CD4-positive, alpha-beta T cell treated with Interleukin-17A for 1 hour (primary cell): ENCODE measurements around the gene TPBG.
A peak's percentile ranks its signal among the peaks of the same experiment; 100 is the strongest.

Experiments
- DNase-seq: peaks from one replicate; pipeline ENCODE4 v3.0.0-alpha.2; 2020

Gene TPBG

DNA sequence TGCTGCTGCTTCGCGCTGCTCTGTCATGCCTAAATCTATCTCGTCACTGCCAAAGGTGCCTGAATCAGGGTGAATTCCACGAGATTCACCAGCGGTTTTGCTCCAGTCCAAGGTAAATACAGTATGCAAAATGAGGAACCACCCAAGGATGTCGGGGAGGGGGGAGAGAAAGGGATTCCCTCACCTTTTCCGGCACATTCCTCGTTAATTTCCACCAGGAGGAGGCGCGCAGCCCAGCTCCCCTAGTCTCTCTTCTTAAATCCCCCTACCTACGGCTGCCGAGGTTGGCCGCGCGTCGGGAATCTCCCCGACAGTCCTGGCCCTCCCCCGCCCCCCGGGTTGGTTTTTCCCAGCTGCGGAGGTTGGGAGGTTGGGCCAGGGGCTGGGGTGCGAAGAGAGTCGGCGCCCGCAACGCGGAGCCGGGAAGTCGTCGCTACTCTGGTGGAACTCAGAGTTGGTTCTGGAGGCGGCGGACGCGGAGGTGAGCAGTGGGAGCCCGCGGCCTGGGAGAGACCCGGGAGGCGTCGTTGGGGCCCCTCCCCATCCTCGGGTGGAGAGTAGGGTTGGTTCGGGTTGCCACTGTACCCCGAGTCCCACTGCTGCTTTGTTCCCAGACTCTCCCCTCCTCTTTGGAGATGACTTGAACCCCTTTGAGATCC lies at the start of gene TPBG:
TSS of gene TPBG (plus strand) at position 390 of the 659 bp plus-strand sequence. CDS start 1,145 bp downstream, outside the sequence.
- peak; percentile 7 for DNase-seq

DNA sequence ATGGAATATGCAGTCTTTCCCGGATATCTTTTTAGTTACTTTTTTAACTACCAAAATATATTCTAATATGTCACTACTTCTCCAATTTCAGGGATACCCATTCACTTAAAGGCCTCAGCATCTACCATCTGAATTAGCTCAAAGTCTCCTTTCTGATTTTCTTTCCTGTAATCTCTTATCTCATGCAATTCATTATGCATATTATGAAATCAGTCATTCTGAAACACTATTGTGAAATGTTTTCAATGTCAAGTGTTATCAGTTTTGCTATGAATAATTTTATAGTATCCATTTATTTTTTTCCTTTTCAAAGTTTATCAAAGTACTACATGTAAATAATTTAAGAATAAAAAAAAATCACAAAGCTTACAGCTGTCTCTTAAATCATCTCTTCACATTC lies 41.2 kb upstream of the TPBG start:
- no peak for DNase-seq

- DNase-seq: no peak
Observed at GRCh38 chr6:82329766-82330165, 33.9 kb upstream of the TPBG start.

DNA sequence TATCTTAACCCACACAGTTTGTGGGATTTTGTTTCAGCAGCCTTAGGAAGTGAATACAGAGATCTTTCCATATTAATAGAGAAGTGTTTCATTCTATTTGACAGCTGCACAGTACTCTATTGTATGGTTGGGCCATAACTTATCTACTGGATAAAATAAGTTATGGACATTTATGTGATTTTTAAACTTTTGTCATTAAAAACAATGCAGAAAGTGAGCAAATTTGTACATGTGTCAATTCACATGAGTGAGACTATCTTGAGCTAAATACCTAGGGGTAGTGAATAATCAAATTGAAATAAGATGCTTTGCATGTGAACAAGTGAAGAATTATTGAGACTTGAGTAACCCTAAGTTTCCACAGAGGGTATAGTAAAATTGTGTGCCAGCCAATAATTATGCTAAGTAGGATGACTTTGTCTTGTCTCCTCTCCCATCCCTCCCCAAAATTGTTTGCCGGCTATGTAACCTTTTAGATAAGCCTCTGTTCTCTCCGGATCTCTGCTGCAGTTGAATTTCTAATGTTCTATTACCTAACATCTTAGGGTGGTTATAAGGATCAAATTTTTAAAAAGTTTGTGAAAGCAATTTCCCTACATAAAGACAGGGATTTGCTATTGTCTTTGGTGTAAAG lies 33.3 kb upstream of the TPBG start:
- DNase-seq: no peak

DNA sequence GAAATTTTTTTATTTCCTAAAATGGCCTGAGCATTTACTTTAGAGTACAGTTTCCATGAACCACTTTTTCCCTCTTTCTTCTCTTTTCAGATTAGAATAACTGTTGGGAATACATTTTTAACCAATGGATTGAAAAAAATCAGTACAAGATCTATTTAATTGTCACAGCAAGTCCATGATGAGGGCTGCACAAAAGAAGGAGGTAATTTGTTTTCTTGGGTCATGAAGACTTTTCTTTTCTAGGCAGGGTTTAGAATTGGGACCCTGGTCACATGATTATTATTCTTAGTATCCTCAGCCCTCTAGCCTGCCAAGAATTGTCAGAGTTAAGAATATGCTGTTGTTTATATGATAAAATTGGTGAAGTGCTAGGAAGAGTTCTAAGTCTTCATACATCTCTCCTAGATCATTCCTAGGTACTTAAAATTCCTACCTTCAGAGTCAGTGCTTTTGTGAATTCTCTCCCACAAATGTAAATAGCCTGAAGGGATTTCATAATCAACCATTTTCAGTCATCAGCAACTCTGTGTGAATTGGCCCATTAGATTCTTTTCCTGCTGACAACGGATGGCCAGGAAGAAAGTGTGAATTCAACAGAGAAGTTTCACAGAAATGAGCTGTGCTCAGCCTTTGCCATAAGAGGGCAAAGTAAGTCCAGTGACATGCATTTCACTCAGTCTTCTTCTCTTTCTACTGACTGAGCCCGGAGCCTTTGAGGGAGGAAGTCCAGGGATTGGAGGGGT lies 32.4 kb upstream of the TPBG start:
- DNase-seq: no peak

GRCh38 chr6:82333781-82334180 lies 29.8 kb upstream of the TPBG start:
- DNase-seq: no peak

GRCh38 chr6:82337688-82338257 lies 25.8 kb upstream of the TPBG start:
- no peak for DNase-seq

DNA sequence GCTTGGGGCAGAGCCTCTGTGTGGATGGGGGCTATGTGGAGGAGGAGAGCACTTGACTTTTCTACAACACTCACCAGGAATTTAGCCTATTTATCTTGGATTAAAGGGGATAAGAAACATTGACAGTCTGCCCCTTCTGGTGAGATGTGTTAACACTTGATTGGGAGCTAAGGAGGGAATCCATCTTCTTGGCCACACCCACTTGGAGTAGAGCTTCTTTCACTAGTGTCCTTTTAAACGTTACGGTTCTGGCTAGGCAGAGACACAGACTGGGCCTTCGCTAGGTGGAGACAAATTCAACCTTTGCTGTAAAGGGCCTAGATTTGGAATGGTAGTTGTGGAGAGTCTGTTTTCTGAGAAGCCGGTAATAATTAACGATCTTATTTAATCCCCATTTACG lies 15.5 kb upstream of the TPBG start:
- no peak for DNase-seq

GRCh38 chr6:82353848-82354247 lies 9.8 kb upstream of the TPBG start:
- DNase-seq: no peak

GRCh38 chr6:82360552-82360951 lies 3.1 kb upstream of the TPBG start:
- no peak for DNase-seq

DNA sequence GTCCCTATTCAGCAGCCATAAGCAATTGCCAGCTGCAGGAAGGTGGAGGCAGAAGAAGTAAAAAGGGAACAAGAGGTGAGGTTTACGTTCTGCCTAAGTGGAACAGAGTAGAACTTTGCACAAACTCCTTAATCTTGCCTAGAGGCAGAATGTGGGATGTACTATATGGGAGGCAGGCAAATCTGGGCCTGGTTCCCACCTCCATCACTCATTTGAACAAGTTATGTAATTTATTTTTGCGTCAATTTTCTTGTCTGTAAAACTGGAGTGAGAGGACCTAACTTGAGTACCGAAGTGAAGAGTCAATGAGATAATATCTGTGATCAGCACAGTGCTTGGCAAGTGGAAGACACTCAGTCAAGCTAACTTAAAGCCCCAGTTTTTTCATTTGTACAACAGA lies 2.0 kb upstream of the TPBG start:
- no peak for DNase-seq

GRCh38 chr6:82362144-82362543 lies 1.5 kb upstream of the TPBG start:
- DNase-seq: no peak

GRCh38 chr6:82362878-82363427 lies 664 bp upstream of the TPBG start:
- no peak for DNase-seq

- DNase-seq: peak; percentile 5
Observed at GRCh38 chr6:82364087-82365015, 734 bp downstream of the TPBG start.

DNA sequence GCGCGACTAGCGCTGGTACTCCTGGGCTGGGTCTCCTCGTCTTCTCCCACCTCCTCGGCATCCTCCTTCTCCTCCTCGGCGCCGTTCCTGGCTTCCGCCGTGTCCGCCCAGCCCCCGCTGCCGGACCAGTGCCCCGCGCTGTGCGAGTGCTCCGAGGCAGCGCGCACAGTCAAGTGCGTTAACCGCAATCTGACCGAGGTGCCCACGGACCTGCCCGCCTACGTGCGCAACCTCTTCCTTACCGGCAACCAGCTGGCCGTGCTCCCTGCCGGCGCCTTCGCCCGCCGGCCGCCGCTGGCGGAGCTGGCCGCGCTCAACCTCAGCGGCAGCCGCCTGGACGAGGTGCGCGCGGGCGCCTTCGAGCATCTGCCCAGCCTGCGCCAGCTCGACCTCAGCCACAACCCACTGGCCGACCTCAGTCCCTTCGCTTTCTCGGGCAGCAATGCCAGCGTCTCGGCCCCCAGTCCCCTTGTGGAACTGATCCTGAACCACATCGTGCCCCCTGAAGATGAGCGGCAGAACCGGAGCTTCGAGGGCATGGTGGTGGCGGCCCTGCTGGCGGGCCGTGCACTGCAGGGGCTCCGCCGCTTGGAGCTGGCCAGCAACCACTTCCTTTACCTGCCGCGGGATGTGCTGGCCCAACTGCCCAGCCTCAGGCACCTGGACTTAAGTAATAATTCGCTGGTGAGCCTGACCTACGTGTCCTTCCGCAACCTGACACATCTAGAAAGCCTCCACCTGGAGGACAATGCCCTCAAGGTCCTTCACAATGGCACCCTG lies 1.6 kb downstream of the TPBG start:
- no peak for DNase-seq

GRCh38 chr6:82367704-82368103 lies 4.1 kb downstream of the TPBG start:
- DNase-seq: no peak

DNA sequence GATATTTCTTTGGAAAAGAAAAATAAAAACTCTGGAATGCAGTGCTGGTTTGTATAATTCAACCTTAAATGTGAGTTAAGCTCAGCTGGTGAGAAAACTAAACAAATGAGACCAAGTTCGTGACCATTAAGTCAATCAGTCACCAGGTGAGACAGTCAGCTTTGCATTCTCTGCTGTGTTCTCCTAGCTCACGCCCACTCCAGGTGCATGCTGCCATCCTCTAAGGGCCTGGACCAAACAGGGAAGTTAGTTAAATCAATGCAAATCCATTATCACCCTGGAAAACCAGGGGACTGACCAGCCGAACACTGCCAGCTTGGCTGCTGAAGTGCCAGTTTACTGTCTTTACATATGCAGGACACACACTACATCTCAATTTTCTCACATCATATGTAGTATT lies 7.2 kb downstream of the TPBG start:
- no peak for DNase-seq

DNA sequence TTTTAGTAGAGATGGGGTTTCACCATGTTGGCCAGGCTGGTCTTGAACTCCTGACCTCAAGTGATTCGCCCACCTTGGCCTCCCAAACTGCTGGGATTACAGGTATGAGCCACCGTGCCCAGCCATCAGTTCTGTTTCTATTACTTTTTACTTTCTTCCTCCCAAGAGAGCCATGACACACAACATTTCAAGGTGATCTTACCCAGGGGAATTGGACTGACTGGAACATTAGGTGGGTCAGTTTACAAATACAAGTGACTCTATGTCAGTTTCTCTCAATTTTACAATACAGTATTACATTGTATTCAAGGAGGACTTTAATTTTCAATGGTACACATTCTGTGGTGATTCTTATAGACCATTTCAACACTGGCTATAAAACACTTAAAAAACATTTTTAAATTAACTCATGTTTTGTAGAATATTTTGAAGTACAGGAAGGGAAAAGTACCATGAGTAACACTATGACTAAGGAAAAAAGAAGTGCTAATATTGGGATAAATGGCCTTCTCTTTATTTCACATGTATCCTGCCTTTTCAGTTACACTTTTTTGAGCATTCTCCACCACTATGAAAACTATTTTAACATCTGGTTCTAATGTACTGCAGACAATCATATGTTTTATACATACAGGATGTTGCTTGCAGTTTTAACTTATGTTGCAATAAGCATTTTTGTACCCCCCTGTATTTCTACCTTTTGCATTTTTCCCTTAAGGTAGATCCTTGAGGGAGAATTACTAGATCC lies 8.4 kb downstream of the TPBG start:
- DNase-seq: no peak

DNA sequence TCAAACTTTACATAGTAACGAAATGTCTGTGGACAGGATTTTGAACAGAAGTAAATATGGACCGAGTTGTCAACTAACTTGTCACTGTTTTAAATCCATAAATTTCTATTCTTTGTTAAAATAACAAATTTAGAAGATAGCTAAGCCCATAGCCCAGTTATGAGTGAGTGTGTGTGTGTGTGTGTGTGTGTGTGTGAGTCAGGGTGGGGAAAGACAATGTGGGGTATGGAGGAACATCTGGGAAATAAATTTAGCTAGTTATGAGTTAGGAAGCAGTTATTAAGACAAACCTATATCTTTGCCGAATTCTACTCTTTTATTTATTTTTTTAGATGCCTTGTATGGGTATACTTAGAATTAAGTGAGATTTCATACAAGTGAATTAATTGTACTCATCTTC lies 9.0 kb downstream of the TPBG start:
- no peak for DNase-seq

GRCh38 chr6:82374516-82374915 lies 10.9 kb downstream of the TPBG start:
- no peak for DNase-seq

GRCh38 chr6:82376636-82377035 lies 13.0 kb downstream of the TPBG start:
- DNase-seq: no peak
